GM19372 (cell line): ENCODE measurements around the gene HLA-F.

Source experiments
- ATAC-seq: cut with Tn5 transposase; IDR thresholded peaks from one replicate; pipeline ENCODE4 v1.9.1; 2021; ENCODE audit warnings: mild to moderate bottlenecking, low read depth, moderate library complexity; ENCODE audit not compliant: unreplicated experiment

The HLA-F gene

DNA sequence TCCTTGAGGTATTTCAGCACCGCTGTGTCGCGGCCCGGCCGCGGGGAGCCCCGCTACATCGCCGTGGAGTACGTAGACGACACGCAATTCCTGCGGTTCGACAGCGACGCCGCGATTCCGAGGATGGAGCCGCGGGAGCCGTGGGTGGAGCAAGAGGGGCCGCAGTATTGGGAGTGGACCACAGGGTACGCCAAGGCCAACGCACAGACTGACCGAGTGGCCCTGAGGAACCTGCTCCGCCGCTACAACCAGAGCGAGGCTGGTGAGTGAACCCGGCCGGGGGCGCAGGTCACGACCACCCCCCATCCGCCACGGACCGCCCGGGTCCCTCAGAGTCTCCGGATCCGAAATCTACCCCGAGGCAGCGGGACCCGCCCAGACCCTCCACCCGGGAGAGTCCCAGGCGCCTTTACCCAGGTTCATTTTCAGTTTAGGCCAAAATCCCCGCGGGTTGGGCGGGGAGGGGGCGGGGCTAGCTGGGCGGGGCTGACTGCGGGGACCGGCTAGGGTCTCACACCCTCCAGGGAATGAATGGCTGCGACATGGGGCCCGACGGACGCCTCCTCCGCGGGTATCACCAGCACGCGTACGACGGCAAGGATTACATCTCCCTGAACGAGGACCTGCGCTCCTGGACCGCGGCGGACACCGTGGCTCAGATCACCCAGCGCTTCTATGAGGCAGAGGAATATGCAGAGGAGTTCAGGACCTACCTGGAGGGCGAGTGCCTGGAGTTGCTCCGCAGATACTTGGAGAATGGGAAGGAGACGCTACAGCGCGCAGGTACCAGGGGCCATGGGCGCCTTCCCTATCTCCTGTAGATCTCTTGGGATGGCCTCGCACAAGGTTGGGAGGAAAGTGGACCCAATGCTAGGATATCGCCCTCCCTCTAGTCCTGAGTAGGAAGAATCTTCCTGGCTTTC, 693 bp downstream of the HLA-F start:
- ATAC-seq = peak; percentile 37

- no peak for ATAC-seq
These were observed 2.0 kb downstream of the HLA-F start for GRCh38 chr6:29724937-29725869.

DNA sequence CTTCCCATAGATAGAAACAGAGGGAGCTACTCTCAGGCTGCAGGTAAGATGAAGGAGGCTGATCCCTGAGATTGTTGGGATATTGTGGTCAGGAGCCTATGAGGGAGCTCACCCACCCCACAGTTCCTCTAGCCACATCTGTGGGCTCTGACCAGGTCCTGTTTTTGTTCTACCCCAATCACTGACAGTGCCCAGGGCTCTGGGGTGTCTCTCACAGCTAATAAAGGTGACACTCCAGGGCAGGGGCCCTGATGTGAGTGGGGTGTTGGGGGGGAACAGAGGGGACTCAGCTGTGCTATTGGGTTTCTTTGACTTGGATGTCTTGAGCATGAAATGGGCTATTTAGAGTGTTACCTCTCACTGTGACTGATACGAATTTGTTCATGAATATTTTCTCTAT, 2.8 kb downstream of the HLA-F start:
- ATAC-seq = no peak

DNA sequence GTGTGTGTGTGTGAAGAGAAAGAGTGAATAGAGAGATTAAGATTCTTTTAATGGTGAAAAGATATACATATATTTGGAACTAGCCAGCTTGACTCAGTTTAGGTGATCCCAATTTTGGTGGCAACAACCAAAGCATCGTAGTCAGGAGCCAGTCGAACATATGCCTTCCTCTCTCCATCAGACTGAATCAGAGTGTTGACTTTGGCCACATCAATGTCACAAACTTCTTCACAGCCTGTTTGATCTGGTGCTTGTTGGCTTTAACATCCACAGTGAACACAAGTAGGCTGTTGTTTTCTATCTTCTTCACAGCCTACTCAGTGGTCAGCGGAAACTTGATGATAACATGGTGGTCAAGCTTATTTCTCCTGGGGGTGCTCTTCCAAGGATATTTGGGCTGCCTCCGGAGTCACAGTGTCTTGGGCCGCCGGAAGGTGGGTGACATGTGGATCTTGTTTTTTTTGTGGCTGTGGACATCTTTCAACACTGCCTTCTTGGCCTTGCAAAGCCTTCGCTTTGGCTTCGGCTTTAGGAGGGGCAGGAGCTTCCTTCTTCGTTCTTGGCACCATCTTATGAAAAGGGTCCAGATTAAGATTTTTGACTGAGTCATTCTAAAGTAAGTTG, 3.4 kb downstream of the HLA-F start:
- no peak for ATAC-seq

DNA sequence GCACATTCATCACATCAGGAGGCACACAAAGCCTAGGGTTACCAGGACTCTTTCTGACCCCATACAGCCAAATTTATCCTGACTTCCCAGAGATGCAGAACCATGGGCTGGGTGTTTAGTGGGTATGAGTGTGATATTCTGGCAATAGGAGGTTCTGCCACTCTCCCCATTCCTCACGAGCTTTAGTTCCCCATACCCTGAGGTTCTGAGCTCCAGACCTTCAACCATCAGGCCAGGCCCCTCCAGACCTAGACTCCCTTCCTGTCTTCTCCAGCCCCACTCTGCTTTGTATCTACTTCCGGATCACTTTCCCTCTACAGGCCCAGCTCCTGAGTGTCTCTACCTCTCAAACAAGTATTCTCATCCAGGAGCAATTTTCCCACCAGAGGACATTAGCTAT, 4.4 kb downstream of the HLA-F start:
- no peak for ATAC-seq

DNA sequence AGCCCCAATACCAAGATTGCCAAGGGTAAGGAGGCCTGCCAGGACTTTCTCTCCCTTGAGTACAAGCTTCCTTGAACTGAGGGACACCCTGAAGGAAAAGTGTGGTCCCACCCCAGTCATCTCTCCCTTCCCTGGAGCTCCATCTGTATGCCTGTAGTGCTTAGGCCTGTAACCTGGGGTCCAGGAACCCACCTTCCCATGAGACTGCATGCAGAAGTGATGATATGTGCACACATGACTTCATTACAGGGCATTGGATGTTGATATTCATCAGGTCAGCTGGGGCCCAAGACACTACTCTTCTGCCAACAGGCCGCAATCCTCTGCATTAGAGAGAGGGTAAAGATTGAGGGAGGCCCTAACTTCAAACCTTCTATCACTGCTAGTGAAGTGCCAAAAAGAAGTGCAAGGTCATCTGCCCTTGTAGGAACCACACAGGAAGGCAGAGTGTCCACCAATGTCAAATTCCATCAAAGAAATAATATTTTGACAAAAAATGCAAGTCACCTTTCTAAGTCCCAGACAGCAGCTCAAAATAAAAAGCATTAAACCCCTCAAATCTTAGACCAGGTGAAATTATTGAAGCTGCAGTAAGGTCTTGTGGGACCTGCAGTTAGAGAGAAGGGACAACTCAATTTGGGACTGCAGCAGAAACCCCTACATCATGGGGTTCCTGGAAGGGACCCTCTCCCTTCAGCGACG, 5.1 kb downstream of the HLA-F start:
- no peak for ATAC-seq

GRCh38 chr6:29728875-29729270, 5.6 kb downstream of the HLA-F start:
- no peak for ATAC-seq

DNA sequence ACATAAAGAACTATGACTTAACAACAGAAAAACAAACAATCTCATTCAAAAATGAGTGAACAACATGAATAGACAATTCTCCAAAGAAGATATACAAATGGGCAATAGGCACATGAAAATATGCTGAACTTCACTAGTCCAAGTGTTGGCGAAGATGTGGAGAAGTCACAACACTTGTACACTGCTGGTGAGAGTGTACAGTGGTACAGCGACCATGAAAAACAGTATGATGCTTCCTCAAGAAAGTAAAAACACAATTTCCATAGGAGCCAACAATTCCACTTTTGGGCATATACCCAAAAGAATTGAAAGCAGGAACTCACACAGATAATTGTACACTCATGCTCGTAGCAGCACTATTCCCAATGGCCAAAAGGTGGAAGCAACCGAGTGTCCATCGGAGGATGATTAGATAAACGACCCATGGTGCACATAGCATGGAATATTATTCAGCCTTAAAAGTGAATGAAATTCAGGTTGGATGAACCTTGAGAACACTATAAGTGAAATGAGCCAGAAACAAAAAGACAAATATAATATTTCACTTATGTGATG, 6.6 kb downstream of the HLA-F start:
- ATAC-seq = no peak

- no peak for ATAC-seq
These were observed 7.4 kb downstream of the HLA-F start for GRCh38 chr6:29730575-29731126.

- no peak for ATAC-seq
These were observed 8.0 kb downstream of the HLA-F start for GRCh38 chr6:29731281-29731680.

DNA sequence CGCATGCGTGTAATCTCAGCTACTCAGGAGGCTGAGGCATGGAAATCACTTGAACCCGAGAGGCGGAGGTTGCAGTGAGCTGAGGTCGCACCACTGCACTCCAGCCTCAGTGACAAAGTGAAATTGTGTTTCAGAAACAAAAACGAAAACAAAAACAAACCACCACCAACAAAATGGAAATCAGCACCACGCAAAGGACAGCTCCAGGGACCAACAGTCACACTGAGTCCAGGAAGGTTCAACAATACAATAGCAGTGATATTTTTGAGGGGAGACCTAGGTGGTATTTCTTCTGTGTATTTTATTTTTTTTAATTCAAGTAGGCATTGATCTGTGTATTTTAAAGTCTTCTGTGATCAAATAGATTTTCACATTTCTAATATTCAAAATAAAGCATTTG, 9.8 kb downstream of the HLA-F start:
- ATAC-seq = no peak

- no peak for ATAC-seq
These were observed 11.1 kb downstream of the HLA-F start for GRCh38 chr6:29734046-29735018.

- no peak for ATAC-seq
These were observed 13.3 kb downstream of the HLA-F start for GRCh38 chr6:29736563-29736962.

DNA sequence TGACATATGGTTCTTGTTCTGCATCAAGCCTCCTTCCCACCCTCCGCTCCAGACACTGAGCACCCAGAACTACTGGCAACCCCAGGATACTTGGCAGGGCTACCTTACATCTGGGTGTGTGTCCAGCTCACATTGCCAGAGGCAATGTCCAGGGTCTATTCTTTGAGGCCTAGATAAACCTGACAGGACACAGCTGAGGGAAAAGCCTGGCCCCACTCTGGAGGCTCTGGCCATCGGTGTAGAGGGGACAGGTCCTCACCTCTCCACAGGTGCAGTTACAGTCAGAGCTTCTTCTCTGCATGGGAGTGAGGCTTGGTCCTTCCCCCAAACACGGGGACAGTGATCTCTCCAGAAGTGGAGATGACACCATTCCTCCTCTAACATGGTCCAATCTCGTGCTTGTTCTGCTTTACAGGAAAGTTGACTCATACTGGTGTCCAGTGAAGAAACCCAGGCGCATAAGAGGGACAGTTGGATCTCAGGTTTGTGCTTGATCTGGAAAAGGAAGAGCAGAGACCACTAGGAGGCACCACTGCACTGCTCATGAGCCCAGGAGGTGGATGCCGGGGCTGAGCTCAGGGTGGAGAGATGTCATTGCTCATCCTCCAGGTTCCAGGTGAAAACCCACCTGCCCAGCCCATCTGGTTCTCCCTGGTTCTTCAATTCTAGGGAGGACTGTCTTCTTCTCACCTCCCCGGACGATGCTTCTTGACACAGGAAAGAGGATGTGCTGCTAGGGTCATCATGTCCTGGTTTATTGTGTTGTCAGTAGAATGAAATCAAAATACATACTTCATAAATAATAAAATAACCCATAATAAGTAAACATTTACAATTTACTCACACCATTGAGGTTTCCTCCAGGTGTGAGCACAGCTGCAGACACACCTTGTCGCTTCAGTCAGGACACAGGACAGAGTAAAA, 14.7 kb downstream of the HLA-F start:
- ATAC-seq = no peak

- no peak for ATAC-seq
These were observed 16.1 kb downstream of the HLA-F start for GRCh38 chr6:29739136-29739881.

DNA sequence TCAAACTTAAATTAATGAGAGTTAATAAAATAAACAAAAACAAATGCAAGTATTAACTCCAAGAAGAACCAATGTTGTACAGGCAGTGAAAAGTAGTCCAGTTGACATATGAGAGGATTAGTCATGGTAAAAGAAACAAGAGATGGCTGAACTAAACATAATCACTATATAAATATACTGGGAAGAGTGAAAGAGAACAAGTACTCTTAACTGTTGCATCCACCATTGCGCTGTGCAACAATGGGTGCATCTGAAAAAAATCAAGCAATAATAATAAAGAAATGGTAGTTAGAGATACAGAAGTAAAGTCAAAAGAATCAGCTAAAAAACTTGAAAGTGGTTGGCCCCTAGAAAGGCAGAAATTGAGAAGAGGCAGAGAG, 16.6 kb downstream of the HLA-F start:
- ATAC-seq = no peak

GRCh38 chr6:29741592-29741991, 18.4 kb downstream of the HLA-F start:
- ATAC-seq = no peak
